NCI-H2171 (cell line): Measurements from ENCODE around the gene PLXNB2.
A peak's percentile ranks its signal among the peaks of the same experiment; 100 is the strongest.
"Not testable (repeated sequence)": the region's sequence is repeated elsewhere in the genome, so short reads cannot be mapped to it uniquely, and the experiment has no call there.

Experiments used
- DNase-seq: peaks from one replicate; lab custom pipeline; 2025; lab: John Stamatoyannopoulos, UW

Gene PLXNB2

DNA sequence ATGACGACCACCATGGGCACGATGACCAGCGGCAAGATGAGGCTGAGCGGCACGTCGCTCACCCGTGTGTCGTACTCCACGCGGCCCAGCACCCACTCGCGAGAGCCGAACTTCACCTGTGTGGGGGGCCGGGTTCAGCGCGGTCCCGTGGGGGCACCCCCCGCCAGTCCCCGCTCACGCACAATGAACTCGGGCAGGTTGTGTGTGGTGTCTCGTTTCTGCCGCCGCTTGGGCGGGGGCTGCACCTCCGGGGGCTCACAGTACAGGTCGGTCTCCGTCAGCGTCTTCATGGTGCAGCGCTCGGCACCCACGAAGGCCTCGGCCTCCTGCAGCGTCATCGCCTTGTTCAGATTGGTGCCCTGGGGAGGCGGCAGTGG, 26.1 kb downstream of the PLXNB2 start:
- DNase-seq = no peak

GRCh38 chr22:50280708-50281383, 26.6 kb downstream of the PLXNB2 start:
- no peak for DNase-seq

DNA sequence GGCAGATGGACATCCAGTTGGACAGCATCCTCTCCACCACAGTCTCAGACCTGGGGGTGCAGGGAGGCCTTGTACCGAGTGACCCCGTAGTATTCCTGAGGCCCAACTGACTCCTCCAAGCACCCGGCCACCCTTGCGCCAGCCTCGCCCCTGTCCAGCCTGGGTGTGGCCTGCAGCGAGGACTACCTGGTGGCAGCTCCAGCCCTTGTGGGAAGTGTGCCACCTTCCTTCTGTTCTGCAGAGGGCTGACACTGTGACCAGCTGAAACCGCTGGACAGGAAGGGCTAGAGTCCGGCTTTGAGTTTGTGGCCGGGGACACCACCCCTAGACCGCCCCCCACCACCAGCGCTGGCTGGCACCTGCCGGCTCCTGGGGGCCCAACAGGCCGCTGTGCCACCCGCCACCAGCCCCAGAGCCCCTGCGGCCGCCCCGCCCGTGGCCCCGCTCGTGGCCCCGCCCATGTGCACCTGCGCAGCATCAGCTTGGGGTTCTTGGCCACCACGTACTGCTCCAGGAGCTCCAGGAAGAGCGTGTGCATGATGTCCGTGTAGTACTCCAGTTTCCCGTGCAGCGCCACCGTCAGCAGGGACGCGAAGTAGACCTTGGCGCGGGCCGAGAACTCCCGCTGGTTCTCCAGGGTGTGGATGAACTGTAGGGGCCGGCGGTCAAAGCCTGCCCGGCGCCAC, 27.3 kb downstream of the PLXNB2 start:
- no peak for DNase-seq

DNA sequence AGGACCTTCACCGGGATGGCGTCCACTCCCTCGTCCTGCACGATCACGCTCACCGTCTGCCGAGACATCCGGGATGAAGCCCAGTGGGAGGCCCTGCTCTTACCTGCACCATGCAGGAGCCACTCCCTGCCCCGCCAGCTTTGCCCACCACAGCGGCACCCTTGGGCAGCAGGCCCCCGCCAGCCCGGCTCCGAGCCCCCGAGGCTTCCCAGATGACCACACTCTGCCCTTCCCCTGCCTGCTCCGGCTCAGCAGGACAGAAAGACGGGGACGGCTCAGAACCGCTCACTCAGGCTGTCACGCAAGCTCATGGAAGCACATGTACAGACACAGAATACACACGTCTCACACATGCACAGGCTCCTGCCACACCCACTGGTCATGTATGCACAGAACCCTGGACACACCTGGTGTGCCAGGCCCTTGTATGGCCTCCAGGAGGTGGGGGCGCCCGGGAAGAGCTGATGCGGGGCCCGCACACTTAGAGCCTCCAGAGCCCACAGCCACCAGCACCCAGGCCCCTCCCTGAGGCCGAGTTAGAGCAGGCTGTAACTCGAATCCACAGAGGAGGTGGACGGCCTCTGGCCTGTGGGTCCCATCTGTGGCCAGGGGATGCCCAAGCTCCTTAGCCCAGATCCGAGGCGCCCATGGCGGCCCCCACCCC, 28.4 kb downstream of the PLXNB2 start:
- DNase-seq = no peak

GRCh38 chr22:50278461-50278860, 29.0 kb downstream of the PLXNB2 start:
- DNase-seq = no peak

DNA sequence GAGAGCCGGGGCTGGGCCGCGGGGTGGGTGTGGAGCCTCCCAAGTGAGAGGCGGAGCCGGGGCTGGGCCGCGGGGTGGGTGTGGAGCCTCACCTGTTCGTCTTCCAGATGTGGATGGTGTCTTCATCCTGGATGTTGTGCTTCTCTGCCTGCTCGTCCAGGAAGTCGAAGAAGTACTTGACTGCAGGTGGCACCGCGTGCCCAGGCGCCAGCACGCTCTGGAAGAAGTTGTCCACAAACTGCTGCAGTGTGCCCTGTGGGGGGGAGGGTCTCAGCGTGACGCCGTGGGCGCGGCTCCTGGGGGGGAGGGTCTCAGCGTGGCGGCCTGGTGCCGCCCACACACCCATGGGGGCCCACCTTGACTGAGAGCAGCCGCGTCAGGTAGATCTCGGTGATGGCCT, 29.7 kb downstream of the PLXNB2 start:
- DNase-seq = no peak

DNA sequence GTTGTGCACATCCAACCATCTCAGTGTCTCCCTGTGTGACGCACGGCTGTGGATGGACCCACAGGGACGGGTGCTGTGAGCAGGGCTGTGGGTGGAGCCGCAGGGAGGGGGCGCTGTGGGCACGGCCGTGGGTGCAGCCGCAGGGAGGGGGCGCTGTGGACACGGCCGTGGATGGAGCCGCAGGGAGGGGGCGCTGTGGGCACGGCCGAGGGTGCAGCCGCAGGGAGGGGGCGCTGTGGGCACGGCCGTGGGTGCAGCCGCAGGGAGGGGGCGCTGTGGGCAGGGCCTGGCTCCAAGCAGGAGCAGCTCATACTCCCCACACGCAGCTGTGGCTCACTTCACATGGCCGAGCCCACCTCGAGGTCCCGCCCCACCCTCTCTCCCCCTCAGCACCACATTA, 31.3 kb downstream of the PLXNB2 start:
- no peak for DNase-seq

DNA sequence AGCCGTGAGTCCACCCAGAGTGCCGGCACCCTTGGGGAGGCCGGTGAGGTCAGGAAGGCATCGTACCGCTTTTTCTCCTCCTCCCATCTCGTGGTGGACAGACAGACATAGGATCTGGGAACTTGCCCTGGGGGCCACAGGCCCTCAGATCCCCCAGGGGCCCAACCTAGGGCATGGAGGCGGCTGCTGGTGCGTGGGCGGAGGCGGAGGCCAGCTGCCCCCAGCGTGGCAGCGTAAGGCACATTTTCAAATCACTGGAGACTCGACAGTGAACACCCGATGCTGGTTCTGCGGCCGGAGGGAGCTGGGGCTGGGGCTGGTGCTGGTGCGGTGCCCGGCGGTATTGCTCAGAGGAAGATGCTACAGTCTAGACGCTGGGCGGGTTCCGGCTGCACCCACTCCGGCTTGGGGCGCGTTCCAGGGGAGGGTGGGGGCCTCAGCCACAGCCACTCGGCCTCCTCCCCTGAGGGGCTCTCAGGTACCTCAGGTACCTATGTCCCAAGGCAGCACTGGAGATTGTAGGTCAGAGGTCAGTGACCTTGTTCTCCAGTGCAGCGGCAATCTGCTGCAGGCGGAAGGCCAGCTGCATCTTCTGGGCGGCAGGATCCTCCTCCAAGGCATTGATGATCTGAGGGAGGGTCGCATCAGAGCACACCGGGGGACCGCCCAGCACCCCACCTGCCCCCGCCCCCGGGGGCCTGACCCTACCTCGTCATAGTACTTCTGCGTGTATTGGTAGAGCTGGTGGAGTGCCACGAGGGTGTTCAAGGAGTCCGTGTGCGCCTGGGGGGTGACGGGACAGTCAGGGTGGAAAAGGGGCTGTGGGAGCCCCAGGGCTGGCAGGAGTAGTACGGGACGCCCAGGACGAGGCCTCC, 32.0 kb downstream of the PLXNB2 start:
- no peak for DNase-seq

DNA sequence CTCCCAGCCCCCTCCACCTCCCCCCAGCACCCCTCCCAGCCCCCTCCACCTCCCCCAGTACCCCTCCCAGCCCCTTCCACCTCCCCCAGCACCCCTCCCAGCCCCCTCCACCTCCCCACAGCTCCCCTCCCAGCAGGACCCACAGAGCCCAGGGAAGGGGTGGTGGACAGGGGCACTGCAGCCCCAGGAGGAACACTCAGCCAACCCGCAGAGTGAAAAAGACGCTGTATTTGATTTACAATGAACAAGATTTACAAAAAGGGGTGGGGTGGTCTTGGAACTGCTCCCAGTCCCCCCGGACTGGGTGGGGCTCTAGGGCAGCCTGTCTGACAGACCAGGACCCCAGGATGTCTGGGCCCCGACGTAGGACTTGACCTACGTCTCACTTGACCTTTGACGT, 32.7 kb downstream of the PLXNB2 start:
- DNase-seq = no peak

- peak; percentile 53 for DNase-seq
Measured at GRCh38 chr22:50274311-50274710, 33.1 kb downstream of the PLXNB2 start.

GRCh38 chr22:50273781-50274180, 33.7 kb downstream of the PLXNB2 start:
- not testable (repeated sequence) for DNase-seq

GRCh38 chr22:50273352-50273751, 34.1 kb downstream of the PLXNB2 start:
- not testable (repeated sequence) for DNase-seq

DNA sequence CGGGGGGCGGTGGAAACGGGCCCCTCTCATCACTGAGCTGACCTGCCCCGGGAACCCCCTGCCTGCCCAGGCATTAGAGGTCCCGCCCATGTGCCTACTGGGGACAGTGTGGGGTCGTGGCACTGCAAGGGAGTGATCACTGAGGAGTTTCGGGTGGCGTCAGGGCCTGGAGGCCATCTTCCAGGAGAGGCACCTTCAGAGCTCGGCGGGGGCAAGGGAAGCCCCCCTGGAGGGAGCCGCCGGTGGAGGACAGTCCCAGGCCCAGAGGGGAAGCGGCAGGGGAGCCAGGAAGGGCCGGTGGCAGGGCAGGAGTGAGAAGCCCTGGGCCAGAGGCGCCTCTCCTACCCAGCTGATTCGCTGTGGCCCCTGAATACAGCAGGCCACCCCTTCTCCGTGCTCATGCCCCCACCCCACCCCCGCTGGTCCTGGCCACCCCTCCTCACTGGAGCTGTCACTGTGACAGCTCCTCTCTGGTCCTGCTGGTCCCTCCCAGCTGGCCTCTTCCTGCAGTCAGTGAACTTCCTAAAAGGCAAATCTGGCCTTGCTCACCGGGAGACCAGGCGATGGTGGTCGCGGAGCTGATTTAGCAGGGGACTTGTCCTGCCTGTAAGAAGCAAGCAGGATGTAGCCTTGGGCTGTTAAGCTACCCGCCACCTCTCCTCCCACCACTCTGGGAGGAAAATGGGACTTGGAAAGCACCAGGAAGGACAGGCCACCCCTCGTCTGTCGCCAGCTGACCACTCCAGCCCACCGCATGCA, 35.2 kb downstream of the PLXNB2 start:
- no peak for DNase-seq

DNA sequence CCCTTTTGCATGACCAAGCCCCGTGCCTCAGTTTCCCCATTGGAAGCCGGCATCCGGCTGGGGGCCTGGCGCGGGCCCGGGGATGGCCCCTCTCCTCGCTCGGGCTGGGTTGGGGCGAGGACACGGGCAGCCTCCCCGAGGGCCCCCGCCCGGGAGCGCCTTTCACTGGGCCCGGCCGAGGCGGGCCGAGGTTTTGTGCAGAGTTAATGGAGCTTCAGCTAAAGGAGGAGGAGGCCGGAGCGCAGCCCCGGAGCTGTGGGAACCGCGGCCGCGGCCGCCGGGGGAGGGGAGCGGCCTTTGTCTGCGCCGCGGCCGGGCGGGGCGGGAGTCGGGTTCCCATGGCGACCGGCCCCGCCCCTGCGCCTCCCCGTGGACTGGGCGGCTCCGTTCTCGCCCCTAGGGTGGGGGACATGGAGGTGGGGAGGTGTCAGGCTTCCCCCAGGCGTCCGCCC, 35.9 kb downstream of the PLXNB2 start:
- DNase-seq = peak; percentile 71

- no peak for DNase-seq
Measured at GRCh38 chr22:50270666-50271394, 36.6 kb downstream of the PLXNB2 start.

GRCh38 chr22:50269970-50270665, 37.3 kb downstream of the PLXNB2 start, which contains the start of gene MAPK11:
TSS of gene MAPK11 (minus strand) at chr22:50270380. CDS start at chr22:50270292, 88 bp downstream.
- DNase-seq = peak; percentile 34

- DNase-seq = no peak
Measured at GRCh38 chr22:50269573-50269969, 37.9 kb downstream of the PLXNB2 start.

- no peak for DNase-seq
Measured at GRCh38 chr22:50268655-50269113, 38.8 kb downstream of the PLXNB2 start.

DNA sequence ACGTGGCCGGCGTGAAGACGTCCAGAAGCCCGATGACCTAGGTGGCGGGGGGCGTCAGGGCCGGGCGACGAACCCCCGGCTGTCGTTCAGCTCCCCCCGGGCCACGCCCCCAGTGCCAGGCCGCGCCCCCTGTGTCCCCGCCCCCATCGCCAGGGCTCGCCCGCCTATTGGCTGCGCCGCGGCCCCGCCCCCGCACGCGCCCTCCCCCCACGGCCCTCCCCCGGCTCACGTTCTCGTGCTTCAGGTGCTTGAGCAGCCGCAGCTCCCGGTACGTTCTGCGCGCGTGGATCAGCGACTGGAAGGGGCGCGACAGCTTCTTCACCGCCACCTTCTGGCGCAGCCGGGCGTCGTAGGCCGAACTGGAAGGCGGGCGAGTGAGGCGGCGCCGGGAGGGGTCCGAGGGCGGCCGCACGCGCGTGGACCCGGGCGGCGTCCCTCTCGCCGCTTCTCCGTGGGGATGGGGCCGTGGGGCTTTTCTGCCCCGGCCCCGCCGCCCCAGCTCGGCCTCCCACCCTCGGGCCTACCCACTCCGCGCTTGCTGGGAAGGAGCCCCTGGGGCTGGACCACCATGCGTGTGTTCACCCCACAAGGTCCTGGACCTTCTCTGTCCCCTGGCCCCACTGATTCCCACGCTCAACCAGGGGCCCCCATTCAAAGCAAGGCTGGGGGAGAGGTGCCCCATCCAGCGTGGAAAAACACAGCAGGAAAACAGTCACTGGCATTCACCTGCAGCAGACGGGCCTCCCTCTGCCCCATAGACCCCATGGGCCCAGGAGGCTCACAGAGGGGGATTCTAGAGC, 39.7 kb downstream of the PLXNB2 start:
- DNase-seq = no peak
